ENCODE data around the gene ITM2C. TPM values are rescaled to one million over a fixed set of nuclear protein-coding genes. Genes with fewer than 3 reads are reported as not detected.

The ITM2C gene
- total RNA-seq, 1 donor from 2014 or later, result 144 TPM

GRCh38 chr2:230865307-230865765 is 594 bp downstream of the ITM2C start:
- Histone ChIP-seq H3K4me3 (ENCODE audit: low read depth, low read length) (peak overlapping the region; percentile 75), H3K27me3 (ENCODE audit: control insufficient read depth, insufficient read depth, low read length) (peaks cover 5% of the 10 kb centered on the region), H3K36me3 (ENCODE audit: control insufficient read depth, insufficient read depth, low read length) (no peaks in the 10 kb centered on the region)
- no peak for TF ChIP-seq CTCF (IDR thresholded peaks at IDR 0.05; ENCODE audit: insufficient read depth, low read length, poor library complexity, severe bottlenecking)
- DNase-seq (ENCODE audit: low read depth), result no peak

GRCh38 chr2:230865766-230866755 is 1.3 kb downstream of the ITM2C start:
- Histone ChIP-seq H3K36me3 (ENCODE audit: control insufficient read depth, insufficient read depth, low read length) (no peaks in the 10 kb centered on the region), H3K27me3 (ENCODE audit: control insufficient read depth, insufficient read depth, low read length) (peaks cover 5% of the 10 kb centered on the region), H3K4me3 (ENCODE audit: low read depth, low read length) (peak overlapping the region; percentile 75)
- DNase-seq (ENCODE audit: low read depth), result no peak
- TF ChIP-seq CTCF (IDR thresholded peaks at IDR 0.05; ENCODE audit: insufficient read depth, low read length, poor library complexity, severe bottlenecking), result peak; percentile 21

DNA sequence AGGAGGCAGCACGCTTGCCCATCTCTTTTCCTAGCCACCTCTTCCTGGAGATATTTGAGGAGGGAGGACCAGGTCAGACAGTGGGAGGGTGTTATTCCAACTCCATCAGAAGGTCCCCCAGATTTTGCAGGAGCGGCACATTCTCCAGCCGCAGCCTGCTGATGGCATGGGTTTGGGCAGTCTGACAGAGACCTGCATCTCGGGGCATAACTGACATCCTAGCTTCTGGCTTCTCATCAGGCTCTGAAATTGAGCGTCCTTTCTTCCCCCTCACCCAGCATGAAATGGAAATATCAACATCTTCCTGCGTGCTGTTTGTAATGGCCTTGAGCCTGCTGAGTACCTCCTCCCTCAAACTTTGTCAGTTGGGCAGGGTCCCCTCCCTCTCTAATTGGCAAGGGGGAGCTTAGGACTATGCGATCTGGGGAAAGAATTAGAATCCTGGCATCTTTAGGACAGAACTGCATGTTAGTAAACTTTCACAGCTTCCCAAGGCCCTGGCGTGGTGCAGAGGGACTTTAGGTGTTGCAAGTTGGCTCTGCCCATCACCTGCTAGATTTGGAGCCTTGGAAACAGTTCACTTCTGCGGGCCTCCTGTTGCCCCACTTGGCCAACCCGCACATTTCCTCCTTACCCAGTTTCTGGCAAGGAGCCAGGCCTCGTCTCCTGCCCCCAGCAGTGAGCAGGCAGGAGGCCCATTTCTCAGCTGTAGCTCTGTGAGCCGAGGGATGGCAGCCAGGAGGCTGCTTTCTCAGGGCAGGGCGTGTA is 2.2 kb downstream of the ITM2C start:
- H3K36me3 ChIP-seq (ENCODE audit: control insufficient read depth, insufficient read depth, low read length), result no peaks in the 10 kb centered on the region
- no peak for TF ChIP-seq CTCF (IDR thresholded peaks at IDR 0.05; ENCODE audit: insufficient read depth, low read length, poor library complexity, severe bottlenecking)
- DNase-seq (ENCODE audit: low read depth), result no peak
- no peak overlapping the region for H3K4me3 ChIP-seq (ENCODE audit: low read depth, low read length)
- peaks cover 5% of the 10 kb centered on the region for H3K27me3 ChIP-seq (ENCODE audit: control insufficient read depth, insufficient read depth, low read length)

DNA sequence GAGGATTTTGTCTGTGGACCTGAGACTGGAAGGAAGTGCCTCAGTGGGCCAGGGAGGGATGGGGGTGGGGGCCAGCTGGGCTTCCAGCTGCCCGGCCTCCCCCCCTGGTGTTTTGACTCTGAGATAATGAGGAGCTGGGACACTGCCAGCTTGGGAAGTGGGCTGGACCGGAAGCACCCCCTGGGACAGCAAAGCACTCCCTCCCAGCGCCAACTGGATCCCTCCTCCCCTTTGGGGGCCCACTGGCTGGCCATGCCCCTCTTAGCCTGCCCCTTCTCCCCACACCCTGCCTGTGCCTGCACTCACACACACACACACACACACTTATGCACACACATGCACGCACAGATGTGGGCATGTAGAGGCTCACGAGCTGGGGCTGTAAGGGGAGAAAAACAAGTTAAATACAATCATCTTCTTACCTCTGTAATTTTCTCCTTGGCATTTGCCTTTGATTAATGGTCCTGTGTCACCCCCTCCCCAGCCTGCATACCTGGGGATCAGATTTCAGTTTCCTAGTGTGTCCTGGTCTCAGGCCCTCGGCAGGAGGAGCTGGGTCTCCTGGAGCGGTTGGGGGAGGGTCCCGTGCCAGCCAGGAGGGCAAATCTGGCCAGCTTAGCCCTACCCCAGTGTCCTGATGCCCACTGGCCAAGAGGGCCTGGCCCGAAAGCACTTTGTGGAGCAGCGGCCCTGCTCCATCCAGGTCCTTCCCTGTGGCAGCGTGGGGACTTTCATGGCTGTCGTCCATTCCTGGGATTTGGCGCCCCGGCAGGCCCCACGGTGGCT is 3.6 kb downstream of the ITM2C start:
- peaks cover 2% of the 10 kb centered on the region for H3K27me3 ChIP-seq (ENCODE audit: control insufficient read depth, insufficient read depth, low read length)
- DNase-seq (ENCODE audit: low read depth), result no peak
- no peak for TF ChIP-seq CTCF (IDR thresholded peaks at IDR 0.05; ENCODE audit: insufficient read depth, low read length, poor library complexity, severe bottlenecking)
- H3K4me3 ChIP-seq (ENCODE audit: low read depth, low read length), result no peak overlapping the region
- no peaks in the 10 kb centered on the region for H3K36me3 ChIP-seq (ENCODE audit: control insufficient read depth, insufficient read depth, low read length)
